ENCODE measurements around the gene HNRNPCL1.
"Not testable (repeated sequence)": the region's sequence is repeated elsewhere in the genome, so short reads cannot be mapped to it uniquely, and the experiment has no call there.

The HNRNPCL1 gene

GRCh38 chr1:12848620-12849019, at the start of gene HNRNPCL1:
Gene HNRNPCL1 (minus strand): TSS chr1:12848720. CDS start chr1:12848289, 431 bp downstream.
- DNase-seq (ENCODE audit: low spot score): not testable (repeated sequence)

- DNase-seq (ENCODE audit: low spot score): not testable (repeated sequence)
Observed at GRCh38 chr1:12898170-12898569, 49.6 kb upstream of the HNRNPCL1 start, which contains the start of gene PRAMEF10. Gene PRAMEF10 (minus strand): TSS chr1:12898270. CDS start chr1:12895847, 2,423 bp downstream.

GRCh38 chr1:12886101-12886500, 37.6 kb upstream of the HNRNPCL1 start, which contains the start of gene PRAMEF4:
Gene PRAMEF4 (minus strand): TSS chr1:12886201. CDS start chr1:12883394, 2,807 bp downstream.
- not testable (repeated sequence) for DNase-seq (ENCODE audit: low spot score)

GRCh38 chr1:12878453-12878852, 29.9 kb upstream of the HNRNPCL1 start:
- not testable (repeated sequence) for DNase-seq (ENCODE audit: low spot score)

GRCh38 chr1:12863131-12863880, 14.8 kb upstream of the HNRNPCL1 start:
- not testable (repeated sequence) for DNase-seq (ENCODE audit: low spot score)

- not testable (repeated sequence) for DNase-seq (ENCODE audit: low spot score)
Observed at GRCh38 chr1:12856786-12857185, 8.3 kb upstream of the HNRNPCL1 start, which contains the start of gene PRAMEF2. Gene PRAMEF2 (plus strand): TSS chr1:12857086. CDS start chr1:12859010, 1,924 bp downstream.

GRCh38 chr1:12851779-12852178, 3.3 kb upstream of the HNRNPCL1 start:
- DNase-seq (ENCODE audit: low spot score): no peak
- TF ChIP-seq CTCF (IDR thresholded peaks at IDR 0.05; ENCODE audit: extremely low read depth, missing control alignments): no peak

- DNase-seq (ENCODE audit: low spot score): not testable (repeated sequence)
Observed at GRCh38 chr1:12833251-12833650, 15.3 kb downstream of the HNRNPCL1 start.

- not testable (repeated sequence) for DNase-seq (ENCODE audit: low spot score)
Observed at GRCh38 chr1:12831310-12831709, 17.2 kb downstream of the HNRNPCL1 start, which contains the start of gene PRAMEF11. Gene PRAMEF11 (minus strand): TSS chr1:12831410. CDS start chr1:12828789, 2,621 bp downstream.

- not testable (repeated sequence) for DNase-seq (ENCODE audit: low spot score)
Observed at GRCh38 chr1:12819061-12819460, 29.5 kb downstream of the HNRNPCL1 start.

- no peak for DNase-seq (ENCODE audit: low spot score)
- no peak for TF ChIP-seq CTCF (IDR thresholded peaks at IDR 0.05; ENCODE audit: extremely low read depth, missing control alignments)
Observed at GRCh38 chr1:12811409-12811784, 37.1 kb downstream of the HNRNPCL1 start.

- no peak for TF ChIP-seq CTCF (IDR thresholded peaks at IDR 0.05; ENCODE audit: extremely low read depth, missing control alignments)
- DNase-seq (ENCODE audit: low spot score): no peak
Observed at GRCh38 chr1:12810691-12811408, 37.7 kb downstream of the HNRNPCL1 start.
